Mesendoderm (in vitro differentiated cells): ENCODE measurements around the gene VASH2.

Experiments used
- DNase-seq: peaks from one replicate; pipeline ENCODE4 v3.0.0; 2013
- H2AK5ac ChIP-seq: 2 replicates; pipeline ENCODE4 v1.6.1; 2013; ENCODE audit warnings: low read length, inconsistent platforms
- H2BK120ac ChIP-seq: 2 replicates; pipeline ENCODE4 v1.6.1; 2013; ENCODE audit warnings: low read depth, mild to moderate bottlenecking, low read length, moderate library complexity, mixed read lengths
- H2BK15ac ChIP-seq: replicated peaks from 2 replicates; pipeline ENCODE4 v1.6.1; 2013; ENCODE audit warnings: low read depth, mild to moderate bottlenecking, moderate library complexity
- H2BK5ac ChIP-seq: 2 replicates; pipeline ENCODE4 v1.6.1; 2013; ENCODE audit warnings: low read length, inconsistent platforms
- H3K18ac ChIP-seq: 2 replicates; pipeline ENCODE4 v1.6.1; 2013; ENCODE audit warnings: mild to moderate bottlenecking, low read length, mixed read lengths
- H3K23ac ChIP-seq: one replicate; pipeline ENCODE4 v1.6.1; 2013; ENCODE audit warnings: low read length
- H3K27ac ChIP-seq: 2 replicates; pipeline ENCODE4 v1.5.1; 2013; ENCODE audit warnings: low read depth, mild to moderate bottlenecking, inconsistent platforms, low read length, moderate library complexity
- H3K27me3 ChIP-seq: 2 replicates; pipeline ENCODE4 v1.6.1; 2013; ENCODE audit warnings: low read length, control low read depth, mild to moderate bottlenecking, inconsistent platforms; ENCODE audit not compliant: insufficient read depth, poor library complexity
- H3K36me3 ChIP-seq: 2 replicates; pipeline ENCODE4 v1.6.1; 2013; ENCODE audit warnings: low read length, inconsistent platforms; ENCODE audit not compliant: control insufficient read depth, insufficient read depth
- H3K4ac ChIP-seq: one replicate; pipeline ENCODE4 v1.6.1; 2013; ENCODE audit warnings: low read depth, mild to moderate bottlenecking, low read length, moderate library complexity
- H3K4me1 ChIP-seq: 2 replicates; pipeline ENCODE4 v1.6.1; 2013; ENCODE audit warnings: low read depth, low read length, inconsistent platforms; ENCODE audit not compliant: control insufficient read depth
- H3K4me2 ChIP-seq: 2 replicates; pipeline ENCODE4 v1.6.1; 2013; ENCODE audit warnings: low read length
- H3K4me3 ChIP-seq: 2 replicates; pipeline ENCODE4 v1.5.1; 2013; ENCODE audit warnings: mild to moderate bottlenecking, low read length
- H3K56ac ChIP-seq: one replicate; pipeline ENCODE4 v1.6.1; 2013; ENCODE audit warnings: low read length
- H3K79me1 ChIP-seq: 2 replicates; pipeline ENCODE4 v1.6.1; 2013; ENCODE audit warnings: low read length, inconsistent platforms
- H3K79me2 ChIP-seq: 2 replicates; pipeline ENCODE4 v1.6.1; 2013; ENCODE audit warnings: mild to moderate bottlenecking, low read length; ENCODE audit not compliant: control insufficient read depth, insufficient read depth
- H3K9ac ChIP-seq: 2 replicates; pipeline ENCODE4 v1.6.1; 2013; ENCODE audit warnings: low read length, inconsistent platforms
- H4K5ac ChIP-seq: one replicate; pipeline ENCODE4 v1.6.1; 2013; ENCODE audit warnings: low read length
- H4K8ac ChIP-seq: one replicate; pipeline ENCODE4 v1.6.1; 2013; ENCODE audit warnings: low read depth, mild to moderate bottlenecking, control low read depth, low read length, moderate library complexity
- WGBS: extraction: QIAGEN DNeasy Blood & Tissue Kit; methylation state at CpG from one replicate; pipeline ENCODE4 v1.1.7; 2013; ENCODE audit warnings: low lambda C conversion rate, missing lambda C conversion rate; ENCODE audit not compliant: insufficient coverage; ENCODE audit errors: extremely low coverage; 5-methylcytosine and 5-hydroxymethylcytosine counted together

VASH2 gene

DNA sequence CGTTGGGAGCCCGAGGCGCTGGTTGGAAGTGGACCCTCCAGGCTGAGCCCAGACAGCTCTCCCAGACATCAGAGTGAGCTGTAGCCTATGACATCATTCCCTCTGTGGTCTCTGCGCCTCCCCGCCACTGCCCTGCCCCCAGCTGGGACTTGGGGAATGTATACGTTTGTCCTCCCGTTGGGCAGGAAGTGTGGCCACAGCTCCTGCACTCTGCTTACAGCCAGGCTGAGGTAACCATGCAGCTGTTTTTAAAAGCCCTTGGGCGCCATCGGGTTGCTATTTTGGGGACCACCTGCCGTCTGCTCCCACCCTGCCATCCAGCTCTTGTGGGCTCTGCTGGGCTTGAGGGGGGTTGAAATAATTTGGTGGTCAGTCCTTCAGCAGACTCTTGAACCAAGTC lies 7.8 kb downstream of the VASH2 start:
- H3K36me3 ChIP-seq: peaks cover 6% of the 10 kb centered on the region

GRCh38 chr1:212959266-212960220 lies 9.2 kb downstream of the VASH2 start:
- no peak overlapping the region for H3K56ac ChIP-seq
- peaks cover 17% of the 10 kb centered on the region for H3K79me2 ChIP-seq
- H3K27me3 ChIP-seq: no peaks in the 10 kb centered on the region
- no peak overlapping the region for H3K4me2 ChIP-seq
- no peak overlapping the region for H4K8ac ChIP-seq
- H2AK5ac ChIP-seq: no peak overlapping the region
- H3K4me3 ChIP-seq: no peak overlapping the region
- H3K18ac ChIP-seq: no peak overlapping the region
- H3K4me1 ChIP-seq: peaks cover 3% of the 10 kb centered on the region
- no peak overlapping the region for H2BK120ac ChIP-seq
- no peak overlapping the region for H3K23ac ChIP-seq
- no peak overlapping the region for H3K27ac ChIP-seq
- H2BK5ac ChIP-seq: no peak overlapping the region
- no peak overlapping the region for H2BK15ac ChIP-seq
- no peak overlapping the region for H3K9ac ChIP-seq
- H3K36me3 ChIP-seq: peaks cover 8% of the 10 kb centered on the region
- H3K79me1 ChIP-seq: peaks cover 23% of the 10 kb centered on the region
- H3K4ac ChIP-seq: no peak overlapping the region
- no peak overlapping the region for H4K5ac ChIP-seq
- WGBS: no CpG with 5 or more reads among the region's 18 CpGs
- DNase-seq: no peak

More for the DNA sequence above, 7.8 kb downstream of the VASH2 start:
- Histone ChIP-seq H3K27ac (peak overlapping the region; percentile 27), H4K8ac (no peak overlapping the region), H2BK120ac (no peak overlapping the region), H2AK5ac (no peak overlapping the region), H3K23ac (no peak overlapping the region), H2BK5ac (no peak overlapping the region), H4K5ac (no peak overlapping the region), H3K4me3 (no peak overlapping the region), H3K27me3 (no peaks in the 10 kb centered on the region), H3K4me1 (peaks cover 3% of the 10 kb centered on the region), H3K79me1 (peaks cover 21% of the 10 kb centered on the region), H3K79me2 (peaks cover 22% of the 10 kb centered on the region), H3K56ac (no peak overlapping the region), H3K4ac (no peak overlapping the region), H3K18ac (no peak overlapping the region), H2BK15ac (no peak overlapping the region), H3K9ac (no peak overlapping the region), H3K4me2 (no peak overlapping the region)
- no CpG with 5 or more reads among the region's 10 CpGs for WGBS
- DNase-seq: peak; percentile 69

GRCh38 chr1:212960932-212961331 lies 10.6 kb downstream of the VASH2 start:
- Histone ChIP-seq H3K27ac (no peak overlapping the region), H2BK120ac (no peak overlapping the region), H3K18ac (no peak overlapping the region), H3K36me3 (peaks cover 9% of the 10 kb centered on the region), H3K79me1 (peaks cover 21% of the 10 kb centered on the region), H2BK15ac (no peak overlapping the region), H2AK5ac (no peak overlapping the region), H3K4me1 (peaks cover 3% of the 10 kb centered on the region), H3K27me3 (no peaks in the 10 kb centered on the region), H2BK5ac (no peak overlapping the region), H3K4me3 (no peak overlapping the region), H3K4ac (no peak overlapping the region), H4K8ac (no peak overlapping the region), H3K23ac (no peak overlapping the region), H3K4me2 (no peak overlapping the region), H3K79me2 (peaks cover 11% of the 10 kb centered on the region), H4K5ac (no peak overlapping the region), H3K56ac (no peak overlapping the region), H3K9ac (no peak overlapping the region)
- no peak for DNase-seq
- no CpG with 5 or more reads among the region's 6 CpGs for WGBS

DNA sequence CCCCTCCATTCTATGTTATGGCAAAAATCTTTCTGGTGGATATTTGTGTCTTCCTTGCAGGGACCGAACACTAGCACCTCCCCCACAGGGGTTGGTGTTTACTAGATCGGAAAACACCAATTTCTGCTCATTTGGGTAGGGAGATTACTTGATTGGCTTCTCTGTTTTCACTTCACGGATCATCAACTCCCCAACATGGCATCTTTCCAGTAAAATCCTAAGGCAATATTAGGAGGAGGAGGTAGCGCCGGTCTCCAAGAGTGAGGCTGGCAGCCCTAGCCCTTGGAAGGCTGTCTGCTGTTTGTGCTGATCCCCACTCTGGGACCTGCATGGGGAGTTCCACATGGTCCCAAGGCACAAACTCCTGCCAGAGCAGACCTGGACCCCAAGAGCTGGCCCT lies 12.2 kb downstream of the VASH2 start:
- no CpG with 5 or more reads among the region's 5 CpGs for WGBS
- Histone ChIP-seq H2AK5ac (no peak overlapping the region), H3K27ac (no peak overlapping the region), H2BK15ac (no peak overlapping the region), H3K27me3 (no peaks in the 10 kb centered on the region), H3K4me2 (no peak overlapping the region), H2BK5ac (no peak overlapping the region), H3K18ac (no peak overlapping the region), H3K36me3 (peaks cover 12% of the 10 kb centered on the region), H3K79me2 (peaks cover 6% of the 10 kb centered on the region), H4K8ac (no peak overlapping the region), H3K9ac (no peak overlapping the region), H3K4me3 (no peak overlapping the region), H3K79me1 (peaks cover 16% of the 10 kb centered on the region), H4K5ac (no peak overlapping the region), H3K23ac (no peak overlapping the region), H3K56ac (no peak overlapping the region), H2BK120ac (no peak overlapping the region), H3K4me1 (peaks cover 4% of the 10 kb centered on the region), H3K4ac (no peak overlapping the region)
- no peak for DNase-seq

GRCh38 chr1:212964102-212964501 lies 13.8 kb downstream of the VASH2 start:
- peaks cover 12% of the 10 kb centered on the region for H3K36me3 ChIP-seq
- H3K9ac ChIP-seq: no peak overlapping the region
- H3K27me3 ChIP-seq: no peaks in the 10 kb centered on the region
- H2BK15ac ChIP-seq: no peak overlapping the region
- H3K4me1 ChIP-seq: peaks cover 6% of the 10 kb centered on the region
- H3K4ac ChIP-seq: no peak overlapping the region
- H4K8ac ChIP-seq: no peak overlapping the region
- no peak for DNase-seq
- H3K79me2 ChIP-seq: no peaks in the 10 kb centered on the region
- no peak overlapping the region for H3K18ac ChIP-seq
- no peak overlapping the region for H2BK120ac ChIP-seq
- H3K23ac ChIP-seq: no peak overlapping the region
- WGBS: no CpG with 5 or more reads among the region's 6 CpGs
- peaks cover 7% of the 10 kb centered on the region for H3K79me1 ChIP-seq
- no peak overlapping the region for H3K27ac ChIP-seq
- H3K56ac ChIP-seq: no peak overlapping the region
- no peak overlapping the region for H2AK5ac ChIP-seq
- no peak overlapping the region for H4K5ac ChIP-seq
- H2BK5ac ChIP-seq: no peak overlapping the region
- H3K4me3 ChIP-seq: no peak overlapping the region
- no peak overlapping the region for H3K4me2 ChIP-seq
